HG03558 (cell line): ENCODE results near the gene SIK3.

Experiments used
- ATAC-seq: cut with Tn5 transposase; IDR thresholded peaks from one replicate; pipeline ENCODE4 v1.9.1; 2021; ENCODE audit warnings: moderate number of reproducible peaks; ENCODE audit not compliant: unreplicated experiment; ENCODE audit errors: extremely low read depth

The SIK3 gene

DNA sequence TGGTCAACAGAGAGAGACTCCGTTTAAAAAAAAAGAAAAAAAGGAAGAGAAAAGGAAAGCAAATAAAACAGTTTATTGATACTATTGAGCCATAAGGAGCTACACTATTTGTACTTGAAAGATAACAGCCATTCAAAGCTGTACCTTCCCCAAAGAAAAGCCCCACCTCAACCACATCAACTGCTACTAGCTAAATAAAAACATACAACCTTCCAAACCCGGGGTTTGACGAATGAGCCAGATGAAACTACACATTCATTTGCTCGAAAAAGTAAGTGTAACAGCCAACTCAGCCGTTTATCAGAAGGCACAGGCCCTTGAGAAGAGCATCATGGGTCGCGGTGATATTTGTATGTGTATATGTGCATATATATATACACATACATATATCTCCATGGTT is 78.4 kb downstream of the SIK3 start:
- ATAC-seq = no peak

DNA sequence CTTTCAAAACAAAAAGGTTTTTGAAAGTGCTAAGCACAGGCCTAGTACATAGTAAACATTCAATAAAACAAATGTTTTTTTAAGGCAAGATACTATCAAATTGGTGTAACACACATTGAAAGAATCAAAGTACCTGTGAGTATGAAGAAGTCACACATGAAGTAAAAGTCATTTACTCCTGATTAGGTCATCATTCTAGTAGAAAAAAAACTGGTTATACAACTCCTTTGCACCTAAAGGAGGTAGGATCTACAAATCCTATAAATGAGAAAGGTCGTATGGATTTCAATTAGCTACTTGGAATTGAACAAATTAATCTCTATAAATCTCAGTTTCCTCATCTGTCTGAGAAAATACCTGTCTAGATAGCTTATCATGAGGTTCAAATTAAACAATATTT is 80.8 kb downstream of the SIK3 start:
- no peak for ATAC-seq

DNA sequence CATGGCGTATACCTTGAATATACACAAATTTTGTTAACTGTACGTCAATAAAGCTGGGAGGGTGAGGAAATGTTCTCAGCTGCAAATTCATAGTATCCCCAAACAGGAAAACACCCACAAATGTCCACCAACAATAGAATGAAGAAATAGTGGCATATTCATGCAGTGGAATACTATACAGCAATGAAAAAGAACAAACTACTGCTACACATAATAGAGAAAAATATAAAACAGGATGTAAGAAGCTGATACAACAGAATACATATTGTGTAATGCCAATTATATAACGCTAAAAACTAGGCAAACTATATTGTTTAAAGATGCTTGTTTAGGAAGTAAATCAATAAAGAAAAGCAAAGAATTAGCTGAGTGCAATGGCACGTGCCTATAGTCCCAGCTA is 81.5 kb downstream of the SIK3 start:
- ATAC-seq = no peak

GRCh38 chr11:117016246-117016645 is 82.0 kb downstream of the SIK3 start:
- no peak for ATAC-seq

DNA sequence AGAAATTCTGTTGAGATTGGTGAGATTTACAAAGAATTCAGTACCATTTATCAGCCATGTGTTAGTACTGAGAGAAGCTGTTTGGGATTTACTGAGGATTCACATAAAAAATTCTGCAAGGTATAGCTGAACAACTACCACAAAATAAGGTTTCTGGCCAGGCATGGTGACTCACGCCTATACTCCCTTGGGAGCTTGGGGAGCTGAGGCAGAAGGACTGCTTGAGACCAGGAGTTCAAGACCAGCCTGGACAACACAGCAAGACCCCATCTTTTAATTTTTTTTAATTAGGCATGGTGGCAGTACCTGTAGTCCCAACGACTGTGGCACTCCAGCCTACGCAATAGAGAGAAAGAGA is 86.7 kb downstream of the SIK3 start:
- no peak for ATAC-seq

DNA sequence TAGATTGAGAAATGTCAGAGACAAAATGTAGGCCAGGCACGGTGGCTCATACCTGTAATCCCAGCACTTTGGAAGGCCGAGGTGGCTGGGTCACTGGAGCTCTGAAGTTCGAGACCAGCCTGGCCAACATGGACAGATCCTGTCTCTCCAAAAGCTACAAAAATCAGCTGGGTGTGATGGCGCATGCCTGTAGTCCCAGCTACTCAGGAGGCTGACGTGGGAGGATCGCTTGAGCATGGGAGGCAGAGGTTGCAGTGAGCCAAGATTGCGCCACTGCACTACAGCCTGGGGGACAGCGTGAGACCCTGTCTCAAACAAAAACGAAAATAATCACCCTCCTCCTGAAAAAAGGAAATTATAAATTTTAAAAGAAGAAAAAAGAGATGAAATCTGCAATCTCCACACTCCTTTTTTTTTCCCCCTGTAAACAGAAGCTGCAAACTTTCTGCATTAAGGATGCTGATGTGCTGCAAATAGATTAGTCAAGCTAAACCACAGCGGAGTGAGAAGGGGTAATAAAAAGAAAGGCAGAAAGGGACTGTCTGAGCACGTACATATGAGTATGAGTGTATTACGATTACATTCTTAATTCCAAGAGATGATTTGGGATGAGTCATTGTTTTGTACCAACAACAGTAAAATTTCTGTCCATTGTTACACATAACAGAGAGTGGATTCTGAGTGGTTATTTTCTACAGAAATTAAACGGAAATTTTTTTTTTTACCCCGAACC is 87.3 kb downstream of the SIK3 start:
- ATAC-seq = no peak

DNA sequence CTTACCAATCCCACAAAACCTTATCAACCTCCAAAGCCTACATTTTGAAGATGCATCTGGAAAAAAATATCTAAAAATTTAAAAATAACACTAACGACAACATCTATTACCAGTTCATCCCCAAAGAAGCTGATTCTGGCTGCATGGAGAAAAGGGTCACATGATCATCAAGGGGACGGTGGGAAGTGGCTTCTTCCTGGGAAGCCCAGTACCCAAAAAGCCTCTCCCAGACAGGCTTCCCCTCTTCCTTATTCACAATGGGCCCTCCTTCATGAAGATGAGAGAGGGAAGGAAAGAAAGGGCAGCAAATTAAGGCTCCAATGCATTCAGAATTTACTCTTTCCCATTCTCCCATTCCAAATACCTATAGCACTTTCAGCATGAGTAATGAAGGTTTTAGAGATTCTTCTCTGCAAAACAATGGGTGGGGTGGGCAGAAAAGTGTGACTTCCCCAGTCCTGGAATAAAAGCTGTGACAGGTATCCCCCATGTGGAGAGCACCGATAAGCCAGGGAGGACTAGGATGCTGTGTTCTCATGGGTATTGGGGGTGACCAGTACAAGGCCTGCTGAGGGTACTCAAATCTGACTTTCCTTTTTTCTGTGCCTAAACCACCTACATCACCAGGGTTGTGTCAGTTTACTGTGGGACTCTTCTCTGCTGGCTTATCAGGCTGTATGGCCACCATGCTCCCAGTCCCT is 88.2 kb downstream of the SIK3 start:
- ATAC-seq = no peak

DNA sequence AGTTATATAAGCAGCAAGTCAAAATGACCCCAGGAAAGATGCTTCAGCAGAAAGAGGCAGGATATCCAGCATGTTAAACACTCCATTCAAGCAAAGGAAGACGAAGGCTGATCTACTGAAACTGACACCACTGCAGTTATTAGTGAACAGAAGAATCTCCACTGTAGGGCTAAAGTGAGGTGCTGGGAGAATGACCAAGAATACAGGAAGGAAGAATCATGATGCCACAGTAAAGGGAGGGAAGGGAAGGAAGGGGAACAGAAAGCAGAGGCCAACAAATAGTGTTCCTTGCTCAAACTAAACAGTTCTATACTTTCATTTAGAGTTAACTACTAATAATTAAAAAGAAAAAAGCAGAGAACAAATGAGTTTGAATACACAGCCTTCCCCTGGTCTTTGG is 92.5 kb downstream of the SIK3 start:
- ATAC-seq = no peak

GRCh38 chr11:117002639-117003299 is 95.5 kb downstream of the SIK3 start:
- no peak for ATAC-seq

GRCh38 chr11:117000014-117000737 is 98.1 kb downstream of the SIK3 start:
- no peak for ATAC-seq

DNA sequence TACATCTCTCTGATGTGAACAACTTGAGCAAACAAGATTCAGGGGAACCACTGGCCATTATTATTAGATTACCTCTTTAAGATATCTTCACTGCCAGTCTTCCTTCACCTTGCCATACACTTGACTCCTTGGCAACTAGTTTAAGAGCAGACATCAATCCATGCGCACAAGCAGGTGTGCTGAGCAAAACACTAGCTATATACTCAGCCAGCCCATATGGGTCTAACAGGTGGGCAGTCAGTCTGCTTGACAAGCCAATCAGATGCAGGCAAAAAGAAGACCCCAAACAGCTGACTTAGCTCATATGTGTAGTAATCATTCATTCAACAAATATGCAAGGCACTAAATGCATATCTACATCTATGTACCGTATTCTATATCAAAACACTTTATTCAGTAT is 101.2 kb downstream of the SIK3 start:
- no peak for ATAC-seq

GRCh38 chr11:116994195-116994594 is 104.0 kb downstream of the SIK3 start:
- no peak for ATAC-seq

DNA sequence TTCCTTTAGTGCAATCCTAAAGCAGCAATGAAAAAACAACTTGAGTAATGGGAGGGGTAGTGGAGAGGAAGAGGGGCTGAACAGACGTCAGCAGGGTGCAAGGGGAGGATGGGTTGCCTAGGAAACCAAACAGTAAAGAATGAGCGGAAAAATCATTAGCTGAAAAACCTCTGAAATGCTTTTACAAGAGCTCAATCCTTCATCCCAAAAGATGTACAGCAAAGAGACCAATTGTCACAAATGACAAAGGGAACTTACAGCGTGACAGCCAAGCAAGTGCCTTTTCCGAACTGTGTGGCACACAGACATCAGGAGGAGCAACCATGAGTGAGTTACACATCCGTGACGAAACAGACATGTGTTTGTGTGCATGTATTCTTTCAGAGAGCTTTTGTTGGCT is 104.6 kb downstream of the SIK3 start:
- no peak for ATAC-seq

DNA sequence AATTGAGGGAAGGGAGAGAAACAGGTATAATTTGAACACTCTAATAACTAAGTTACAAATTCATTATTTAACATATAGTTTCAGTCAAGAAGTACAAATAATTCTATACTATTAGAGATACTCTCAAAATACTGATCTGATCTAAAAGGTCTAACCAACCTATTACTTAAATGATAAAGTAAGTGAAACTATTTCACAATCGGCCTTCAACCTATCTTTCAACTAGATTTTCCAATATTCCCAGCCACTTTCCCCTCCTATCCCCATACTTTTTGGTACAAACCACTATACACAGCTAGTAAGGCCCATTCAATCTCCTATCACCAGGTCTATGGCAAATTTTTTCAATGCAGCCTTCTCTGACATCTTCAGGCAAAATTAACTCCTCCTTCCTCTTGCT is 106.7 kb downstream of the SIK3 start:
- ATAC-seq = no peak

GRCh38 chr11:116990811-116991210 is 107.4 kb downstream of the SIK3 start:
- ATAC-seq = no peak

- ATAC-seq = no peak
Observed at GRCh38 chr11:116990061-116990473, 108.2 kb downstream of the SIK3 start.

- no peak for ATAC-seq
Observed at GRCh38 chr11:116989184-116989583, 109.0 kb downstream of the SIK3 start.

- ATAC-seq = no peak
Observed at GRCh38 chr11:116986521-116987105, 111.6 kb downstream of the SIK3 start.

- ATAC-seq = no peak
Observed at GRCh38 chr11:116984589-116984988, 113.6 kb downstream of the SIK3 start.

DNA sequence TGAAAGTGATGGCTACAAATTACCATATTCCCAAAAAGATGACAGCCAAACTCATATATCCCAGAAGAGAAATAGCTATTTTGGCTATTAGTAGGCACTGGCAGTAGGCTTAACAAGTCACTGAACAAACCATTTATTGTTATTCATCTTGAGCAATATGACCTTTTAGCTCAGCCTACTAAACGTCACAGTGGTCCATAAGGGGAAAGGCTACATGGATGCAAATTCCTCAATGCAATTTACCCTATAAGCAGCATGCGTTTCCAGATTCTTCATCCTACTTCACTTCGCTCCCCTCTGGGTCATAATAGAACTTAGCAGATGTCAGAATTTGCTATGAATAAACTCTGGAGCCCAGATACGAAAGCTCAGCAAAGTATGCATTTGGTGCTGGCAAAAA is 114.0 kb downstream of the SIK3 start:
- no peak for ATAC-seq
